ENCODE data around the gene PPP1R2C.

The PPP1R2C gene

DNA sequence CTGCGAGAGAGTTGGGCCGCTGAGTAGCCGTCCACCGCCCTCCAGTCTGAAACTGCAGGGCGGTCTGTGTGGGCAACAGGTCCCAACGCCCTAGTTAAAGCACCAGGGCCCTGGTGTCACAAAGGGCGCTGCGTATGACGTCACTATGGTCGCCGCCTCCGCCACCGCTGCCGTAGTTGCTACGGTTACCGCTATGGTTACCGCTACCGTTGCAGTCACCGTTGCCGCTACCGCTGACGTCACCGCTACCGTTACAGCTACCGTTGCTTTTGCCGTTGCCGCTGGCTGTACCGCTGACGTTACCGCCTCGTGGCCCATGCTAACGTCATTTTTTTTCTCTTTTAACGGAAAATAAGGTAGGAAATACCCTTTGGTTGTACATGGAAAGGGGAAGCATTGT is at the start of gene PPP1R2C:
TSS of gene PPP1R2C (minus strand) at position 68 of the 400 bp plus-strand sequence. CDS start 84 bp downstream, outside the sequence.
- FAIRE-seq (no peak), DNase-seq (ENCODE audit: insufficient read length, low spot score) (no peak)

DNA sequence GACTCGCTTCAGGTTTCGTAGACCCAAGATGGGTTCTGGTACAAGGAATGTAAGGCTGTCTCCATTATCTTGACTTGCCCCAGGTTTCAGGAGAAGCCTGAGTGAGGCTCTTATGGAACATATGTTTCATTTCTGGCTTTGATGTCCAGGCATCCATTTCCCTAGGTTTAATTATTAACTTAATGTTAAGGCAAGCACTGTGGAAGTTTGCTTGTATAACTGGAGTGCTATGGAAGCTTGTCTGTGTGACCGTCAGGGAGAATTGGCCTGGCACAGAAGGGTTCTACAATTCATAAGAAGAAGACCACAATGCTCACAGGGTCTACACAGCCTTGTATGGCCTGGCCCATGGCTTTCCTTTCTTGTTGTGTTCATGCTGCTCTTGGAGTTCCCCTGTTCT is 47.2 kb upstream of the PPP1R2C start:
- DNase-seq (ENCODE audit: insufficient read length, low spot score) (no peak), FAIRE-seq (peak; percentile 8)

DNA sequence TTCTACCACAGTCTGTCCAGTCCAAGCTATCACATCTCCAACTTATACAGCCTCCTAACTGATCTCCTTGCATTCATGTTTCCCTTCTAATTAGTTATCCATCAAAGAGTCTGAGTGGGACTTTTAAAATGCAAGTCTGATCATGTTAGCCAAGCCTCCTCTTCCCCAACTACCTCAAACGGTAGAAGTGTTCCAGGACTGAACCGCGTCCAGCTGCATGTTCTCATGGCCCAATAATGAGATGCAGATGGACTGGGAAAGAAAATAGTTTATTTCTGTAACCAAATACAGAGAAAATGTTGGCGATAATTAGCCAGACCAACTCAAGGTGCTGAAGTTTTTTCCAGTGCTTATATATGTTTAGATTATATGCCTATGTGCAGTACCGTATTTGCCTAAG is 46.6 kb upstream of the PPP1R2C start:
- FAIRE-seq (no peak), DNase-seq (ENCODE audit: insufficient read length, low spot score) (no peak)

DNA sequence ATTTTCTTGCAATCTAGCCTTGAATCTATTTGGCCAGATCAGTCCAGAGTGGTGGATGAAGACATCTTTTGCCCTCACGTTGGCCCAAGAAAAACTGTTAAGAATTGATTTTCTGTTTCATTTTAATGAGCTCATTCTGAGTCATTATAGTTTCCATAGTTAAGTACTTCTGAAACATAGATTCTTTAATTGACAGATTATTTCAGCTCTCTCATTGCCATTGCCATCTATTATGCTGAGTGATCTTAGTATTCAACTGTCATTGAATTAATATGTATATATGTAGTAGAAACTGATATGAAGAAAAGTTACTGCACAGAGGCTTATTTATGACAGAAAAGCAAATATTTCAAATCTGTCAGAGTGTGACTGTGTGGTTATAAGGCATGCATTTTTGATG is 45.5 kb upstream of the PPP1R2C start:
- DNase-seq (ENCODE audit: insufficient read length, low spot score) (no peak), FAIRE-seq (no peak)

DNA sequence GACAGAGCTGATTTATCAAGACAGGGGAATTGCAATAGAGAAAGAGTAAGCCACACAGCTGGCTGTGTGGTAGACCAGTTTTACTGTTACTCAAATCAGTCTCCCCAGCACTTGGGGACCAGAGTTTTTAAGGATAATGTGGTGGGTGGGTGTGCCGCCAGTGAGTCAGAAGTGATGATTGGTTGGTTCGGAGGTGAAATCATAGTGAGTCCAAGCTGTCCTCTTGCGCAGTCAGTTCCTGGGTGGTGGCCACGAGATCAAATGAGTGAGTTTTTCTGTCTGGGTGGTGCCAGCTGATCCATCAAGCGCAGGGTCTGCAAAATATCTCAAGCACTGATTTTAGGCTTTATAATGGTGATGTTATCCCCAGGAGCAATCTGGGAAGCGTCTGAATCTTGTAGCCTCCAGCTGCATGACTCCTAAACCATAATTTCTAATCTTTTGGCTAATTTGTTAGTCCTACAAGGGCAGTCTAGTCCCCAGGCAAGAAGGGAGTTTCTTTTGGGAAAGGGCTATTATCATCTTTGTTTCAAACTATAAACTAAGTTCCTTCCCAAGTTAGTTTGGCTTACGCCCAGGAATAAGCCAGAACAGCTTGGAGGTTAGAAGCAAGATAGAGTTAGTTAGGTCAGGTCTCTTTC is 44.0 kb upstream of the PPP1R2C start:
- FAIRE-seq: peak; percentile 67
- no peak for DNase-seq (ENCODE audit: insufficient read length, low spot score)

DNA sequence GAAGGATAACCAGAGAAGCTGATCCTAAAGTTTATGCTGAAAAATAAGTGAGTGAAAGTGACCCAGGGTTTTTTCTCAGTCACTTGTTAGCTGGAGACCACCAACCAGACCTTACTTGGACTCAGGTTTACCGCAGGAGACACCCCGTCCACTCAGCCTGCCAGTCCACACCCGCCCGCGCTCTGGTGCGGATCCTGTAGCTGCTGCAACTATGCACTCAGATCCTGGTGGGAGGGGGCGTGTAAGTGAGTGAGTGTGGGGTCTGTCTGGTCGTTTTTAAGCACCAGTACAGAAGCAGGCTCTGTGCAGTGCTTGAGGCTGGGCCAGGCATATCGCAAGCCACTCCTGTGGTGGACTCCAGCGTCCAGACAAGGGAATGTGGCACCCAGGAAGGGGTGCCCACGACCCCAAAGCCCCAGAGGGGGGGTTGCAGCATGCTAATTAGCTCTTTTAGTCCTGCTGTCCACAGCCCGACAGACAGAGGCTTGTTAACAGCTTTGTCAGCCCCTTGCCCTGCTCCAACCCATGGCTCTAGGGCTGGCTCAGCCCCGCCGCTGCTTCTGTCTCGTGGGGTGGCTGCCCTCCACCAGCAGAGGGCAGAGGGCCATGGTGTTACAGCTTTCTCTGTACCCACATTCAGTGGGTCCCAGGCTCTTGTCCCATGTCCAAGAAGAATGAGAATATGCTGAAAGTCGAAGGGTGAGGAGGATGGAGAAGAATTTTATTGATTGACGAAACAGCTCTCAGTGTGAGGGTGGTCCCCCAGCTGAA is 40.4 kb upstream of the PPP1R2C start:
- DNase-seq (ENCODE audit: insufficient read length, low spot score): no peak

DNA sequence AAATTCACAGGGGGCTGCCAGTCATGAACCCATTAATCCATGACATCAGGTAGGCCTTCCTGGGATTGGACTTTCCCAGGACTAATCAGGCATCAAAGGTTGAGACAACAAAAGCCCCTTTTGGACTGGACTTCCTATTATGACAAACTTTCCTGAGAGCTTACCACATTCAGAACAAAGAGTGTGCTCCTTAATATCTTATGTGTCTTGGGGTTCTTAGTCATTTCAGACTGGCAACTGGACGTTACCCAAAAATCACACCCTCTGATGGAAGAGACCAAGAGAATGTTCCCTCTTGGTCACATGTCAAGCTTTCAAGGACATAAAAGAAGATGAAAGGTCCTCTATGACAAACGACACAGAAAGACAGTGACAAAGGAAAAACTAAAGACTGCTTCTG is 31.6 kb upstream of the PPP1R2C start:
- DNase-seq (ENCODE audit: insufficient read length, low spot score) (no peak), FAIRE-seq (no peak)

More for the DNA sequence above, 40.4 kb upstream of the PPP1R2C start:
- no peak for FAIRE-seq

DNA sequence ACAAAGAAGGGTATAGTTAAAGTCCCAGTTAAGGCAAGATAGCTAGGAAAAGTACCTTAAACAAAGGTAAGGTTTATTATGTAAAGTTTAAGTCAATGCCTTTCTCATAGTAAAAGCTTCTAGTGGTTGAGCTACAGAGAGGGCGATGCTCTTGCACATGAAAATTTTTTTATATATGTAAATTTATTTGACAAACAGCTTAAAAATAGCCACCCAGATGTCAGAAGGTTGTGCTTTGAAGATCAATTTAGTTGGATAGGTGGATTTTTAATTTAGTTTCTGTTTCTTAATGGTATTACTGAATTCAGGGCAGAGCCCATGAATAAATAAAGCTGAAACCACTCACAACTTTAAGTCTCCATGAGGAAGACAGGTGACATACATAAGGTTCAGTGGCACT is 29.4 kb upstream of the PPP1R2C start:
- FAIRE-seq (peak; percentile 89), DNase-seq (ENCODE audit: insufficient read length, low spot score) (no peak)

DNA sequence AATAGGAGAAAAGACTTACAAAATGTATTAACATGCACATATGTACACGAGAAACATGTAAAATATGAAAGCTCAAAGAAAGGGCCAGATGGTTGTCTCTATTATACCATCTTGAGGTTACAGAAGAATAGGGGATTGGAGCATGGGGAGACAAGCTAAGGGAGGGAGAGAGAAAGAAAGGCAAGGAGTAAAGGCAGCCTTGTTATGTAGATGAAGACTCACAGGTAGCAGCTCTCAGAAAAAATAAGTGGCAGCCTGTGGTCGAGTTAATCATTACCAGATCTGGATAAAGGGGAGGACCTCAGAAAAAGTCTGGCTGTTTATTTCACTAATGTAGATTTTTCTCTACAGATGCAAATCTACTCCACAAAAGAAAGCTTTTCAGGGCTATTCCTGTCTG is 26.6 kb upstream of the PPP1R2C start:
- FAIRE-seq: no peak
- DNase-seq (ENCODE audit: insufficient read length, low spot score): no peak

DNA sequence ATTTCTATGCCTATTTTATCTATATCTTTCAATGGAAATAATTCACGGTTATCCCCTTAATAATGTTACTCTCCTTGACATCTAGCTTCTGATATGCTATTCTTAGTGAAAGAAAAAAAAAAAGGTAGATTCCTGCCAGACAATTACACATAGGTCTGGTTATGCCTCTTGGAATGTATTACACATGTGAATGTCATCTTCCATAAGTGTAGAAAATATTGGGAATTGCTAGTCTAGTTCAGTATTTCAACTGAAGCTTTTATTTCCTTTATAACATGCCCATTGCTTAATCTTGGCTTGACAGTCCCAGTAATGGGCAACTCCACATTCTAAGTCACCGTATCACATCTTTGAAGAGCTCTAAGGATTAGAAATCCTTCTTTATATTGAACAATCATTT is 25.4 kb upstream of the PPP1R2C start:
- FAIRE-seq (peak; percentile 59), DNase-seq (ENCODE audit: insufficient read length, low spot score) (no peak)

DNA sequence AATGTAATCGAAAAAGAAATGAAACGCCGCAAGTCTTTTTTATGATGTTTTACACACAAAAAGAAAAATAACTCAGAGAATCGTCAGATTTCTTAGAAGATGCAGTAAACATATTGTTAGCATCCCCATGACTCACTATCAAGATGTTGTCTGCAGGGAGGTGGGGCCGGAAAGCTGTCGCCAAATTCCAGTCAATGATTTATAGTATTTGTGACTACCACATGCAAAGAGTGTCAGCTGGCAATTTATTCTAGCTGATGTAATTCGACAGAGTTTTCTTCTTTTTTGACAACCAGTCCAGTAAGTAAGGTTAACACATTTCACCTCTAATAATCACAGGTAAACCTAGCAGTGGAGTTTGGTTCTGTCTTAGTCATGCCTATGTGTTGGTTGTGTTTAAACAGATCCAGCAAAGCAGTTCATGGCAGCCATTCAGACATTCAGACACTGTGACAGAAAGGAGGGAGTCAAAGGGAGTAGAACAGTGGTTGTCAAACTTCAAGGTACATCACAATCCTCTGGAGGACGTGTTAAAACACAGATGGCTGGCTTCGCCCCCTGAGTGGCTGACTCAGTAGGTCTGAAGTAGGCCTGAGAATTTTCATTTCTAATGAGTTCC is 19.8 kb upstream of the PPP1R2C start:
- FAIRE-seq: no peak
- no peak for DNase-seq (ENCODE audit: insufficient read length, low spot score)

DNA sequence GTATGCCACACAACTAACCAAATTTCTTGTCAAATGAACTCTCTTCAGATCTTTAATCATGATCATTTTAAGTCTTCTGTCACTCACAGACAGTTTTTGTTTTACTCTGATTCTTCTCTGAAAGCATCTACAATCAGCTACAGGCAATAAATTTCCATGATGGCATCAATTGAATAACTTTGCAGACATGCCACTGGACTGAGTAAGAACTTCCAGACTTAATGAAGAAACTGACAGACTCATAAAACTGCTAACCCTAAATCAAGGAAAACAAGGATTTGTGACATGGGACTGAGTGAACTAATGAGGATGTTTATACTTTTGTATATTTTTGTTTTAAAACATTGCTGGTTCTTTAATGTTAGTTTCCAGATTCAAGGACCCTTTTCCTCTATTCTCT is 5.5 kb upstream of the PPP1R2C start:
- FAIRE-seq (peak; percentile 52), DNase-seq (ENCODE audit: insufficient read length, low spot score) (no peak)

DNA sequence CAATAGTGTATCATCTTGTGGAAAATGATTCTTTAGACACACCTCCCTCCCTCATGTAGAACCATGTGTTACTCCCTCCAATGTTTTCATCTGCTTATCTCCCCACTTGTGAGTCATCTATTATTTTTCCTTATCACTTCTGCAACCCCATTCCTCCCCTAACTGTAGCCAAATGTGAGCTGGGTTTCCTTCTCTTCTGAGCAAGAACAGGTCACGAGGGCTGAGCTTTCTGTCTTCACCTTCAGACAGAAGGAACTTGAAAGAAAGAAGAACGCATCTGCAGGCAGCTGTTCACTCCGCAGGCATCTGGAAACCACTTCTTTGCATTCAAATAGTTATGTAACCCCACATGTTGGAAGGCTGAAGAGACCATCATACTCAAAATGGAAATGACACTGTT is 1.8 kb downstream of the PPP1R2C start:
- DNase-seq (ENCODE audit: insufficient read length, low spot score): no peak
- FAIRE-seq: peak; percentile 84

DNA sequence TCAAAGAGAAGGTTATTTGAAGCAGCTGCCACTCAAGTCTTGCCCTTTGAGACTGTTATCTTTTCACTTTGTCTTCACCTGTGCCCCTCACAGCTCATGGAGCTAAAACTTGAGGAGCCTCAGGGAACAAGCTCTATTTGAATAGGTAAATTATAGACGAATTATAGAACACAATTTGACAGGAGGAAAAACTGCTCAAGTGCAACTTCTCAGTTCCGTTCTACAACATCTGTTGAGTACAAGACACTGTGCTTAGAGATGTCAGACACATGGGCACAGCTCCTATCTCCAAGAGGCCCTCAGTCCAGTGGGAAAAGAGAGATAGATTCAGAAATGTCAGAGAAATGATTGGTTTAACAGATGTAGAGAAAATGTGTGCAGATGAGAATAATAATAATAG is 5.1 kb downstream of the PPP1R2C start:
- DNase-seq (ENCODE audit: insufficient read length, low spot score): no peak
- FAIRE-seq: no peak

DNA sequence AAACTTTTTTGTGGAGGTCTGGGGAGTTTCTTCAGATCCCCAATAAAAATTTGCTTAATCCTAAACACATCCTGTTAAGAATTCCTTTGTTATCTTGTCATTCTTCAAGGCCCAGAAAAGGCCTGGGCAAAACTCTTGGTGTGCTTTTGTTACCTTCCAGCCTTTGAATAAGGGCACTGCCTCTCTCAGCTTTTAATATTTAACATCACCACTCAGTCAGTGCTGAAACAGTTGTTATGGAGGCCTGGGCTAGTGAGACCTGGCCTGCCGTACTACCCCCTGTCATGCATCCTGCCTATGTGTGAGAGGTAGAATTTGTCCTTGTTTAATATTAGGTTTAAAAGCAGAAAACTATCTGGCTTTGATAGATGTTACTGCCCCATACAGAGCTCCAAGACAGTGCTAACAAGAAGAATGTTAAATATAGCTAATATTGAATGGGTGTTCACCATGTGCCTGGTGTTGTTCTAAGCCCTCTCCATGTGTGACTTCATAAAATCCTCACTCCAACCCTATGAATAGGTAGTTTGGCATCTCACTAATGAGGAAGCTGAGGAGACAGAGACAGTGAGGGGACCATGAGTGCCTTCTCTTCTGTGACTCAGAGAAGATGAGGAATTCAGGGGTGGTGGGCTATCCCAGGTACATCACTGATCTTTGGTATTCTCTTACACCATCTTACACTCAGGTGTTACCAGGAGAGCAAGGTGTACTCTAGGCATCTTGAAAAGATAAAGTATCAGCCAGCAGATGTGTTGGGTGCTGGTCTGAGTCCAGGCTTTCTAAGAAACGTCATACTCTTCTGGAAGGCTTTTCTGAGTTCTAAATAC is 6.2 kb downstream of the PPP1R2C start:
- FAIRE-seq (no peak), DNase-seq (ENCODE audit: insufficient read length, low spot score) (no peak)

DNA sequence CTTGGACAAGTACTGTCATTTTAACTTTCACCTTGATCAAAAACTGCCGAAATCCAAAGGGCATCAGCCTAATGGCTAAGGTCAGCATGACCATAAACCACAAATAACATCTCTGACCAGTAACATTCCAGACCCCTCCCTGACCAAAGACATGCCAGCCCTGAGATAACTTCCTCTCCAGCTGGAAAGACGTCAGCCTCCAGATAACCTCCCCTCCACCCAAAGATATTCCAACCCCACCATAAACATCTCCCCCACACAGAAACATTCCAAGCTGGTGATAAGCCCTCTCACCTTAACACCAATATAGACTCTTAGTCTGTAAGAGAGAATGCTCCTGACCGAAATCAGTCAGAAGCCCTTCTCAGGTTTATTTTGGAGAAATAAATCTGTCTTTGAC is 7.4 kb downstream of the PPP1R2C start:
- no peak for FAIRE-seq
- DNase-seq (ENCODE audit: insufficient read length, low spot score): no peak

DNA sequence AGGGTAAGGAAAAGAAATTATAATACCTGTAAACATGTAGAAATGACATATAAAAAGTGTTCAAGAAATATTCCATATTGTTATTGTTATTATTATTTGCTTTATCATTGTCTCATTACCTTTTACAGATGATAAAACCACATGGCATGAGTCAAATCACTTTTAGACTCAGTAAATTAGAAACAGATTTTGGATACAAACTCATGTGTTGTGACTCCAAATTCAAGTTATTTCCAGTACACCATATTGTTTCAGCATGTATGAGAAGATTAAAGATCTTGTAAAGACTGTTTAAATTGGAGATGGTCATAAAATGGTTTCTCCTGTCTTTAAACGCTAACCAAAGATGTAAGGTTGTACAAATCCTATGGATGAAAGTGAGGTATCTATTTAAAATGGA is 18.1 kb downstream of the PPP1R2C start:
- no peak for DNase-seq (ENCODE audit: insufficient read length, low spot score)
- peak; percentile 18 for FAIRE-seq

DNA sequence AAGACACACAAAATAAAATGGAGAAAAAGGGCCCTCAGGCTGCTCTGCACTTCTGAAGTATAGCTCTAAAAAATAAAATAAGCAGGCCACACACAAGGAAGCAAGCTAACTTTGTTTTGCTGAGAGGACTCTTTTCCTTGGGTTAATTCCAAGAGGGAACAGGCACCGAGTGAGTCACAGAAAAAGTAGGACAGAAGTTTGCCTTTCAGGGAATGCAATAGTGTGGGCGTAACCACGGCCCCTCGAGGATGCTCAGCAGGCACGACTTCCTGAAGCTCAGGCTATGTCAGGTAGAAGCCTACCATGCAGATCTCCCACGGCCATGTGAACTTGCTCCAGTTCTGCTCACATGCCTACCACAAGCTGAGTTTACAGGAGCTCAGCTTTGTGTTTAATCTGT is 22.1 kb downstream of the PPP1R2C start:
- FAIRE-seq (no peak), DNase-seq (ENCODE audit: insufficient read length, low spot score) (no peak)

DNA sequence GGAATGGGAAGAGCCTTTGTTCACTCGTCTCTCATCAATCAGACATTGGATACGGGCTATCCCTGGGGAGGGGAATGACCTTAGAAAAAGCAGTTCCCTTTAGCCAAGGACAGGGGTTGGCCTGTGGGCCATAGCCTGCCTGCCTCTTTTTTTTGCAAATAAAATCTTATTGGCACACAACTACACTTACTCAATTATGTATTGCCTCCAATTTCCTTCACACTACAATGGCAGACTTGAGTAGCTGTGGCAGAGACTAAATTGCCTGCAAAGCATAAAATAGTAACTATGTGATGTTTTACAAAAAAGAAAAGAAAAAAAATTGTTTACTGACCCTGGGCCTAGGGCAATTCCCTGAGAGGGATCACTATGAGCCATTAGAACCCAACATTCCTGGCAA is 23.4 kb downstream of the PPP1R2C start:
- no peak for FAIRE-seq

DNA sequence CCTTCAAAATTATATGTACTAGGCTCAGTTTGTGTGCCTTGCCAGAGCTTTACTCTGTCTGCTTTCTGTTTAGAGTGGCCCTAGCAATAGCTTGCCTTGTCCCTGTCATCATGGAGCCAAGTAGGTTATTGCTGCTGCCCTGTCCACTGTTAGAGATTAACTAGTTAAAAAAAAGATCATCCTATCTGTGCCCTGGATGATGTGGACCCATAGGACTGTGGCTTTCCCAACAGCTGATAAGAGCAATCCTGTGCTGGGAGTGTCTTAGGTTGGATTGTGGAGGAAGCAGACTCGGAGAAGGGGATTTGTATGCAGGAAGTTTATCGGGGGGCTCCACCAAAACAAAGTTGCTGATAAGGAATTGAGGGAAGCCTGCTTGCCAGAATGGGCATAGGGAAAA is 23.8 kb downstream of the PPP1R2C start:
- DNase-seq (ENCODE audit: insufficient read length, low spot score): no peak
- no peak for FAIRE-seq

More for the DNA sequence above, 23.4 kb downstream of the PPP1R2C start:
- no peak for DNase-seq (ENCODE audit: insufficient read length, low spot score)

DNA sequence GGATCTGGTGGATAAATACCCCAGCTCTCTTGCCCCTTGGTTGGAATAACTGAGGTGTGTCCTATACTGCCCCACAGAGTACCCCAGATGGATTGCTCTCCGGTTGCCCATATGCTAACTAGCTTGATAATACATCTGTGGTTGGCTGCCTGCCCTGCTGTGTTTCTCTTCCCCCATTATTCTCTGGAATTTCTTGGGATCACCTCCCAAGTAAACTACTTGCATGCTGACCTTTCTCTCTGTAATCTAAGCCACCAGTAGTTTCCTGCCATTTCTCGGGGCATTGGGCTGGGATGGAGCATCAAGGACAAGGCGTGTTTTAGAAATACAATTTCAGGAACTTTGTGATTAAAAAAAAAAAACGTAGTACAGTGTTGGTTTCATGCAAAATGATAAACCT is 25.2 kb downstream of the PPP1R2C start:
- DNase-seq (ENCODE audit: insufficient read length, low spot score) (no peak), FAIRE-seq (no peak)
